ELF-1 (cell line): ENCODE measurements around the gene MAPK10.

Experiments
- DNase-seq: peaks from one replicate; pipeline ENCODE4 v3.0.0-alpha.2; 2016; ENCODE audit warnings: low read depth, low spot score

The MAPK10 gene

GRCh38 chr4:86107112-86107511 lies 252.7 kb downstream of the MAPK10 start:
- DNase-seq = no peak

- no peak for DNase-seq
Measured at GRCh38 chr4:86106475-86106874, 253.4 kb downstream of the MAPK10 start.

- no peak for DNase-seq
Measured at GRCh38 chr4:86101841-86102240, 258.0 kb downstream of the MAPK10 start.

GRCh38 chr4:86101410-86101809 lies 258.4 kb downstream of the MAPK10 start:
- DNase-seq = no peak

GRCh38 chr4:86100539-86101215 lies 259.2 kb downstream of the MAPK10 start:
- DNase-seq = no peak

- DNase-seq = peak; percentile 8
Measured at GRCh38 chr4:86099348-86099747, 260.5 kb downstream of the MAPK10 start.

- no peak for DNase-seq
Measured at GRCh38 chr4:86098691-86099090, 261.2 kb downstream of the MAPK10 start.

GRCh38 chr4:86096373-86096772 lies 263.5 kb downstream of the MAPK10 start:
- no peak for DNase-seq

GRCh38 chr4:86092684-86093083 lies 267.2 kb downstream of the MAPK10 start:
- no peak for DNase-seq

- DNase-seq = no peak
Measured at GRCh38 chr4:86091201-86091600, 268.7 kb downstream of the MAPK10 start.

- no peak for DNase-seq
Measured at GRCh38 chr4:86089781-86090323, 270.0 kb downstream of the MAPK10 start.

GRCh38 chr4:86089053-86089452 lies 270.8 kb downstream of the MAPK10 start:
- DNase-seq = no peak

GRCh38 chr4:86075796-86076195 lies 284.1 kb downstream of the MAPK10 start:
- DNase-seq = peak; percentile 23

GRCh38 chr4:86060341-86060740 lies 299.5 kb downstream of the MAPK10 start:
- DNase-seq = no peak

- DNase-seq = no peak
Measured at GRCh38 chr4:86058621-86059020, 301.2 kb downstream of the MAPK10 start.

- no peak for DNase-seq
Measured at GRCh38 chr4:86055898-86056297, 304.0 kb downstream of the MAPK10 start.

- no peak for DNase-seq
Measured at GRCh38 chr4:86054286-86055032, 305.4 kb downstream of the MAPK10 start.

GRCh38 chr4:86050496-86050895 lies 309.4 kb downstream of the MAPK10 start:
- no peak for DNase-seq

GRCh38 chr4:86048426-86048825 lies 311.4 kb downstream of the MAPK10 start:
- no peak for DNase-seq

- no peak for DNase-seq
Measured at GRCh38 chr4:86044593-86044985, 315.3 kb downstream of the MAPK10 start.

- DNase-seq = no peak
Measured at GRCh38 chr4:86043755-86044592, 315.9 kb downstream of the MAPK10 start.

- DNase-seq = no peak
Measured at GRCh38 chr4:86038037-86038436, 321.8 kb downstream of the MAPK10 start.
